Activated T-cell treated with anti-CD3 and anti-CD28 coated beads for 48 hours (primary cell): ENCODE data around the gene PDLIM3.
A peak's percentile ranks its signal among the peaks of the same experiment; 100 is the strongest.

Experiments
- DNase-seq: peaks from one replicate; pipeline ENCODE4 v3.0.0-alpha.2; 2020; ENCODE audit warnings: low read depth

The PDLIM3 gene

GRCh38 chr4:185471235-185472102 lies 63.8 kb downstream of the PDLIM3 start, which contains the start of gene CCDC110:
TSS of gene CCDC110 (minus strand) at chr4:185471733. CDS start at chr4:185471683, 50 bp downstream.
- peak; percentile 84 for DNase-seq

GRCh38 chr4:185470501-185471195 lies 64.7 kb downstream of the PDLIM3 start:
- DNase-seq, result no peak

DNA sequence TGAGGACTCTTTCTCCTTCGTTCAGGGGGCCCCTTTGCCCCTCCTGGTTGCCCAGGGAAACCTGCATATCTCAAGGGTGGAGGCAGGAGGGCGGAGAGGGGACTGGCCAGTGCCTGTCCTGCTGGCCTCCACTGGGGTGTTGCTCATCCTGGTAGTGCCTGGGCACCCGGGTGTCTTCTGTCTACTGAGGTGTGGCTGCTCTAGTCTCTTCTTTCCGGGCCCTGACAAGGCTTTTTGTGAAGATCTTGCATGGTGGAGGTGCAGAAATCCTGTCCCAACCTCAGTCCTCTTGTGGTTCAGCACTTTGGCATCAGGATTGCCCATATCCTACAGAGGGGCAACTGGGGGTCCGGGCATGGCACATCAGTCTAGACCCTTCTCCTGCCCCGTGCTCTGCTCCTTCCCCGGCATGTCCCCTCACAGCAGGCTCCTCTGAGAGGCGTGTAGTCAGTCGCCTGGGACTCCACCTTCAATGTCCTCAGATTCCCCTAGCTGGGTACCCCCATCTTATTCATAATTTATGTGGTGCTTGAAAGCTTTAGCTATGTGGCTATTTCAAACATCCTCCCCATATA lies 65.6 kb downstream of the PDLIM3 start:
- DNase-seq, result no peak

DNA sequence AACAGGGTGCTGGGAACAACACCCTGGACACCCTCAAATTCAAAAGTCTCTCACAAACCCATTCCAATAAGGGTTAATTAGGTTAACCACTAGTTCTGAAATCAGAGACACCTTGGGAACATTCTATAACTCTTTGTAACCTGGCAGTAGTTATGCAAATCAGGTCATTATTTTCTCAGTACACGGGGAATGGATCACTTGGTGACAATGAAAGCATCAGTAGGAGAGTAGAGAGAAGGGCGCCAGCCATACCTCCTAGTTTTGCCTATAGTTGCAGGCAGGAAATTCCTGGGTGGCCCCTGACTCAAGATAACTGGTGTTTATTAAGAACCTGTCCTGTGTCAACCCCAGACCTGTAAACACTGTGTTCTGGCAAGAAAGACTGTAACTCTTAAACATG lies 66.3 kb downstream of the PDLIM3 start:
- no peak for DNase-seq

- DNase-seq, result no peak
Measured at GRCh38 chr4:185467991-185468390, 67.3 kb downstream of the PDLIM3 start.

GRCh38 chr4:185467101-185467500 lies 68.2 kb downstream of the PDLIM3 start:
- DNase-seq, result no peak

GRCh38 chr4:185465707-185466106 lies 69.6 kb downstream of the PDLIM3 start:
- DNase-seq, result no peak

- no peak for DNase-seq
Measured at GRCh38 chr4:185464887-185465286, 70.4 kb downstream of the PDLIM3 start.

DNA sequence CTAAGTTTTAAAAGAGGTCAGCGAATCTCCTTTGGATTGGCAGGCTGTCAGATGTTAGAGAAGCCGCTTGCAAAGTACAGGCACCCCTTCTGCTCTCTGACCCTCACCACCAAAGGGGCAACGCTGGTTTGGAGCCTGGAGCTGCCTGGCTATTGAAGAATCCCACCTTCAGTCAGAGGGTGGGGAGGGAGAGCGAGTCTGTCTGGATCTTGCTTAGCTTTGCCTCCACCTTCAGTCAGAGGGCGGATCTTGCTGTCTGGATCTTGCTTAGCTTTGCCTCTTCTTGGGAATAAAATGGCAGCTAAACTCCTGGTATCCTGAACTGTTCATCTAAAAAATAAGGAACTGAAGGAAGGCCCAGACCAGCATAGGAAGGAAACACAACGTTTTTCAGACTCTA lies 71.1 kb downstream of the PDLIM3 start:
- DNase-seq, result no peak

- no peak for DNase-seq
Measured at GRCh38 chr4:185463541-185463940, 71.8 kb downstream of the PDLIM3 start.

GRCh38 chr4:185461565-185461964 lies 73.7 kb downstream of the PDLIM3 start:
- no peak for DNase-seq

DNA sequence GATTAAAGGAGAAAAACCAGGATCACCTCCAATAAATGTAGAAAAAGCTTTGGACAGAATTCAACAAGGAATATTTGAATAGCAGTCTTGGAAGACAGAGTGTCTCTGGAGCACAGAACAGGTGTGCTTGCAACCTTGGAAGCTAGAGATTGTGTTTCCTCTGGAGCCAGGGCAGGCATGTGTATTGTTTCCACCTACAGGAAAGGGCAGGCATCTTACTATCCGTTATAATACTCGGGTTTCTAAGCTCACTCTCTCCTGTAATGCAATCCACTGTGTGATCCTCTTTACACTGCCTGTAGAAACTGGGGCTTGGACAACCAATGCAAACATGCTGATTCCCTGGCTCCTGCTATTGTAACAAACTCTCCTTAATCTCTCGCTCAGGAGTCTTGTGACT lies 78.2 kb downstream of the PDLIM3 start:
- no peak for DNase-seq

DNA sequence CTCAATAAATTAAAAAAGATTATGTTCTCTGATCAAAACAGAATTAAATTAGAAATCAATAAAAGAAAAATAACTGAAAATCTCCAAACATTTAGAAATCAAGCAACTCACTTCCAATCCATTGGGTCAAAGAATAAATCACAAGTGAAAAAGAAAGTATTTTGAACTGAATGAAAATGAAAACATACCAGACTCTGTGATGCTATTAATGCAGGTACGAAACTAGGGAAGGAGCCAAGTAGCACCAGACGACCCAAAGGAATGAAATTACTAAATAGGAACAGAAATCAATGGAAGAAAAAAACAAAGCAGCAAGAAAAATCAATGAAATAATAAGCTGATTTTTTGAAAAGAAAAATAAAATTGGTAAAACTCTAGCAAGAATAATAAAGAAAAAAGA lies 79.2 kb downstream of the PDLIM3 start:
- no peak for DNase-seq
